ENCODE data around the gene STMN3.
A peak's percentile ranks its signal among the peaks of the same experiment; 100 is the strongest.
"Not testable (repeated sequence)": the region's sequence is repeated elsewhere in the genome, so short reads cannot be mapped to it uniquely, and the experiment has no call there.

The STMN3 gene

DNA sequence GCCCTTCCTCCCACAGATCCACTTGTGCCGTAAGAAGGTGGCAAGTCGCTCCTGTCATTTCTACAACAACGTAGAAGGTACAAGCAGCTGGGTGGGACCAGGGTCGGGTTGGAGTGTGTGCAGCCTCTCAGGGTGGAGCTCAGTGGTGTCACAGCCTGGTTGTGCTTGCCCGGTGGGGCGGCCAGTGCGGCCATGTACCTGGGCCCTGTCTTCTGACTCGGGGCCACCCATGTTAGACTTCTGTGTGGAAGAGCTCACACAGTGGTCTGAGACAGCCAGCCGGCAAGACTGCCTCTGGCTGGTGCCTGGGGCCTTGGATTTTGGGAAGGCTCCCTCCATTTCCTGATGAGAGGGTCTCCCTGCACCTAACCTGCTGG is 9.6 kb upstream of the STMN3 start:
- no peak overlapping the region for H3K4me3 ChIP-seq (ENCODE audit: low read length)
- TF ChIP-seq CTCF (conservative IDR thresholded peaks at IDR 0.05; ENCODE audit: low read length) = no peak
- DNase-seq (ENCODE audit: low read depth) = no peak

DNA sequence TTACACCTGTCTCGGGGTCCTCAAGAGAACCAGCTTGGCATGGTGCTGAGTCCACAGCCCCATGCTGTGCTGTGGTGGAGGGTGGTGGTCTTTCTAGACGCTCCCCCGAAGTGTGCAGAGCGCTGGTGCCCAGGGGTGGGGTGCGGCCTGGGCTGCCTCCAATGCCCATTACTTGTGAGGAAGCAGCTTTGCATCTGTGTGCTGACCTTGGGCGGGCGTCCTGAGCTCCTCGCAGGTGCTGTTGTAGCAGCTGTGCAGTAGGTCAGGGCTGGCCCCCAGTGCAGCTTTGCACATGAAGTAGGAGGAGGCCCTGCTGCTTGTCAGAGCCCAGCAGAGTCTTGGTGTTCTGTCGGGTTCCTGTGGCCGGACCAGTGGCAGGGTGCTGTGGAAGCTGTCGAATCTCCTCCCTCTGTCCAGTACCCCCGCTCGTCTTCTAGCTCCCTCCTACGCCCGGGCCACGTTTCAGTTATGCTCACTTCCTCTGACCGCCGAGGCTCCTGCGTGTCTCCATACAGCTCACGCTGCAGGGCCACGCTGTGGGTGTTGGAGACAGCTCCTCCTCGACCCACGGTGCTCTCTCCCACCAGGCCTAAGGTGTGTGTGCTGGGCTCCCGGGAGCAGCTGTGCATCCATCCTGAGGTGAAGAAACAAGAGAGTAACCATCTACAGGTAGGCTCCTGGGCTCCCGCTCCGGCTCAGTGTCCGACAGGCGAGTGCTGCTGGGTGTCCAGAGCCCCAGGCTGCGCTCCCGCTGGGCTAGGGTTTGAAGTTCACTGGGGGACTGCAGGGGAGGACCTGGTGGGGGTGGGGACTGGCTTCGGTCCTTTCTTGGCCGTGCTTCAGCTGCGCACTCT is 9.0 kb upstream of the STMN3 start:
- no peak for TF ChIP-seq CTCF (conservative IDR thresholded peaks at IDR 0.05; ENCODE audit: low read length)
- no peak overlapping the region for H3K4me3 ChIP-seq (ENCODE audit: low read length)
- no peak for DNase-seq (ENCODE audit: low read depth)

DNA sequence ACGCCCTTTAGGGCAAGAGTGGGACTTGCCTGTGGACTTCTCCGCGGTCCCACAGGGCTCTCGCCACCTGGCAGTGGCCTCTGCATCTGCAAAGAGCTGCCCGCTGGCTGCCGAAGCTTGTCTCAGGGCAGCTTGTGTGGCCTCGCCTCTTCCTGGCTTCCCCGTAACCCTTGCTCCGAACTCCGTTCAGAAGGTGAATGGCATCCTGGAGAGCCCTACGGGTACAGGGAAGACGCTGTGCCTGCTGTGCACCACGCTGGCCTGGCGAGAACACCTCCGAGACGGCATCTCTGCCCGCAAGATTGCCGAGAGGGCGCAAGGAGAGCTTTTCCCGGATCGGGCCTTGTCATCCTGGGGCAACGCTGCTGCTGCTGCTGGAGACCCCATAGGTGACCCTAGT is 7.9 kb upstream of the STMN3 start:
- no peak for TF ChIP-seq CTCF (conservative IDR thresholded peaks at IDR 0.05; ENCODE audit: low read length)
- no peak for DNase-seq (ENCODE audit: low read depth)
- no peak overlapping the region for H3K4me3 ChIP-seq (ENCODE audit: low read length)

DNA sequence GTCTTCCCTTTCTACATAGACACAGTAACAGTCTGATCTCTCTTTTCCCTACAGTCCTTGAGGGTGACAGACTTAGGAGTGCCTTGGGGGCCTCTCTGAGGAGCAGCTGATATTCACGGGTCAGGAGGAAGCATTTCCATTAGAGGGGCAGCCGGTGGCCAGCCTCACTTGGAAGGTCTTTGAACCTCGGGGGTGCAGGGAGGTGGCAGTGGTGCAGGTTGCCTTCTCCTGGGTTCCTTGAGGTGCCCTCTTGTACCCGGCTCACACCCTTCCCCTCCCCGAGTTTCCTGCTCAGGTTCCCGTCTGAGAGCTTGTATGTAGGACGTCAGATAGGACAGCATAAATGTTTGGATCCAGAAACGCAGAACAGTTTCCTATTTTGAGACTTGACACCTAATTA is 7.4 kb upstream of the STMN3 start:
- no peak overlapping the region for H3K4me3 ChIP-seq (ENCODE audit: low read length)
- DNase-seq (ENCODE audit: low read depth) = no peak
- TF ChIP-seq CTCF (conservative IDR thresholded peaks at IDR 0.05; ENCODE audit: low read length) = no peak

GRCh38 chr20:63660174-63660573 is 7.0 kb upstream of the STMN3 start:
- DNase-seq (ENCODE audit: low read depth); H3K4me3 ChIP-seq (ENCODE audit: low read length): not testable (repeated sequence)

- no peak for DNase-seq (ENCODE audit: low read depth)
- no peak for TF ChIP-seq CTCF (conservative IDR thresholded peaks at IDR 0.05; ENCODE audit: low read length)
- H3K4me3 ChIP-seq (ENCODE audit: low read length) = peak overlapping the region; percentile 88
Observed at GRCh38 chr20:63659370-63659769, 6.1 kb upstream of the STMN3 start.

DNA sequence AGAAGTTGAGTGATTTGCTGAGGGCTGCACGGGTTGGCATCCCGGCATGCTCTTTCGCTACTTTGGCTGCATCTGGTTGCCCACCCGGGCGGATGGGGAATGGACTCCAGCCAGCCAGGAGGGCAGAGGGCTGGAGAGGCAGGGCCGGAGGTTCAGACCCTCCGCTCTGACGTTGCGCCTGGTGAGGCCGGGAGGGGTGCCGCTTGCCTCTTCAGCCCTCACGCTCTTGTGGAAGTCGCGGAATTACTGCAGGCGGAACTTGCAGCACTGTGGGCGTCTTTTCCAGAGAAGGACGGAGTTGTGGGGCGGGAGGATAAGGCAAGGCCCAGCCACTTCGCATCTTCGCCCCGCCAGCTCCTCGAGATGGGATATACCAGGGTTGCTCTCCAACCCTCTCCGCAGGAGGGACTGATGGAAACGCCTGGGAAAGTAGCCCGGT is 5.5 kb upstream of the STMN3 start:
- TF ChIP-seq CTCF (conservative IDR thresholded peaks at IDR 0.05; ENCODE audit: low read length) = no peak
- peak; percentile 50 for DNase-seq (ENCODE audit: low read depth)
- peak overlapping the region; percentile 88 for H3K4me3 ChIP-seq (ENCODE audit: low read length)

Measured in AG10803 (cell line).